ENCODE measurements around the gene PCED1A.

- peak; percentile 87 for TF ChIP-seq CTCF (CRISPR knock-in tag; IDR thresholded peaks at IDR 0.05)
- peak; percentile 63; the same call in 1 of the 2 replicates for TF ChIP-seq ATF2 (CRISPR knock-in tag; IDR thresholded peaks at IDR 0.05)
- TF ChIP-seq PREB (CRISPR knock-in tag; IDR thresholded peaks at IDR 0.05) = no peak
- peak; percentile 35; the same call in 1 of the 2 replicates for TF ChIP-seq ARID4A (CRISPR knock-in tag; IDR thresholded peaks at IDR 0.05; ENCODE audit: borderline replicate concordance)
- peak; percentile 70 for TF ChIP-seq ZBTB33 (CRISPR knock-in tag; IDR thresholded peaks at IDR 0.05)
Observed at GRCh38 chr20:2872459-2873009, 32.1 kb upstream of the PCED1A start.

Data from HepG2 (cell line).